Measurements from ENCODE around the gene RASA2. TPM values are rescaled to one million over a fixed set of nuclear protein-coding genes. Genes with fewer than 3 reads are reported as not detected.
A peak's percentile ranks its signal among the peaks of the same experiment; 100 is the strongest.

RASA2 gene
- total and polyA plus RNA-seq, 2 of the 4 experiments (the other 2 are of a cell fraction): 6.1 to 14.0 TPM

GRCh38 chr3:141538568-141539240, 51.9 kb downstream of the RASA2 start:
- TF ChIP-seq, protein P1, sequence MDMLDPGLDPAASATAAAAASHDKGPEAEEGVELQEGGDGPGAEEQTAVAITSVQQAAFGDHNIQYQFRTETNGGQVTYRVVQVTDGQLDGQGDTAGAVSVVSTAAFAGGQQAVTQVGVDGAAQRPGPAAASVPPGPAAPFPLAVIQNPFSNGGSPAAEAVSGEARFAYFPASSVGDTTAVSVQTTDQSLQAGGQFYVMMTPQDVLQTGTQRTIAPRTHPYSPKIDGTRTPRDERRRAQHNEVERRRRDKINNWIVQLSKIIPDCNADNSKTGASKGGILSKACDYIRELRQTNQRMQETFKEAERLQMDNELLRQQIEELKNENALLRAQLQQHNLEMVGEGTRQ (IDR thresholded peaks at IDR 0.05; ENCODE audit: low read depth, low read length): no peak
- TF ChIP-seq, protein P2, sequence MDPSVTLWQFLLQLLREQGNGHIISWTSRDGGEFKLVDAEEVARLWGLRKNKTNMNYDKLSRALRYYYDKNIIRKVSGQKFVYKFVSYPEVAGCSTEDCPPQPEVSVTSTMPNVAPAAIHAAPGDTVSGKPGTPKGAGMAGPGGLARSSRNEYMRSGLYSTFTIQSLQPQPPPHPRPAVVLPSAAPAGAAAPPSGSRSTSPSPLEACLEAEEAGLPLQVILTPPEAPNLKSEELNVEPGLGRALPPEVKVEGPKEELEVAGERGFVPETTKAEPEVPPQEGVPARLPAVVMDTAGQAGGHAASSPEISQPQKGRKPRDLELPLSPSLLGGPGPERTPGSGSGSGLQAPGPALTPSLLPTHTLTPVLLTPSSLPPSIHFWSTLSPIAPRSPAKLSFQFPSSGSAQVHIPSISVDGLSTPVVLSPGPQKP (IDR thresholded peaks at IDR 0.05; ENCODE audit: borderline replicate concordance, low read depth, low read length): no peak
- no peak for TF ChIP-seq CHD1 (IDR thresholded peaks at IDR 0.05; ENCODE audit: low read depth, low read length)
- TF ChIP-seq RAD21 (IDR thresholded peaks at IDR 0.05; ENCODE audit: low read length): no peak
- no peak for TF ChIP-seq FOS (IDR thresholded peaks at IDR 0.05; ENCODE audit: low read depth, low read length)
- no peak for TF ChIP-seq MXI1 (IDR thresholded peaks at IDR 0.05; ENCODE audit: borderline replicate concordance, low read depth, low read length)
- TF ChIP-seq MAZ (IDR thresholded peaks at IDR 0.05; ENCODE audit: borderline replicate concordance, low read depth, low read length): no peak
- TF ChIP-seq RFX5 (IDR thresholded peaks at IDR 0.05; ENCODE audit: low read depth, low read length): no peak
- no peak for TF ChIP-seq CEBPB (IDR thresholded peaks at IDR 0.05; ENCODE audit: low read depth, low read length)
- H3K4ac ChIP-seq (ENCODE audit: low read depth, low read length): no peak overlapping the region
- H3K4me1 ChIP-seq (ENCODE audit: control insufficient read depth, insufficient read depth, low read length): peaks cover 2% of the 10 kb centered on the region; the same call in 1 of the 2 replicates
- H3K56ac ChIP-seq (ENCODE audit: extremely low read depth, insufficient read depth, low read length): no peak overlapping the region
- no peak overlapping the region for H3K18ac ChIP-seq (ENCODE audit: low read depth, low read length)
- H4K91ac ChIP-seq (ENCODE audit: insufficient read depth, low read depth, low read length): no peak overlapping the region
- intact Hi-C loops (cut with micrococcal nuclease): no loop called here
- no peak overlapping the region for H2BK15ac ChIP-seq (ENCODE audit: low read depth, low read length)
- H3K27me3 ChIP-seq (ENCODE audit: control insufficient read depth, insufficient read depth, low read length): no peaks in the 10 kb centered on the region
- H2AK5ac ChIP-seq (ENCODE audit: low read depth, low read length): no peak overlapping the region
- dilution Hi-C loops (cut with HindIII; ENCODE audit: low sequenced_read_pairs, unreplicated experiment): no loop called here
- no peaks in the 10 kb centered on the region; the same call in 1 of the 2 replicates for H3K9me1 ChIP-seq (ENCODE audit: insufficient read depth, low read length)
- H3K14ac ChIP-seq (replicated peaks; ENCODE audit: low read depth, low read length): no peak overlapping the region
- ChIA-PET CTCF (no interaction called here), POLR2A (ENCODE audit: unreplicated experiment) (no interaction called here)
- no peak overlapping the region for H3K4me3 ChIP-seq (ENCODE audit: insufficient read depth, low read depth, low read length)
- no peak overlapping the region for H4K5ac ChIP-seq (ENCODE audit: low read depth, low read length)
- peaks cover 9% of the 10 kb centered on the region for H3K36me3 ChIP-seq (ENCODE audit: control insufficient read depth, insufficient read depth, low read length)
- no peak overlapping the region for H2BK20ac ChIP-seq (ENCODE audit: low read depth, low read length)
- 0 out of 2 replicates have a peak, but pooled peaks have one; percentile 21 for ATAC-seq (ENCODE audit: low read depth)
- H2AK9ac ChIP-seq (replicated peaks; ENCODE audit: low read depth, low read length, poor library complexity): no peak overlapping the region
- BruUV-seq (replicated peaks): no TSS peak
- H4K8ac ChIP-seq (ENCODE audit: low read depth in 2 of 2, low read length in 2 of 2): no peak overlapping the region
- no peaks in the 10 kb centered on the region for H4K20me1 ChIP-seq (ENCODE audit: insufficient read depth, low read length)
- H3K27ac ChIP-seq (ENCODE audit: insufficient read depth, low read length): no peak overlapping the region
- no peak overlapping the region for H3K9ac ChIP-seq (ENCODE audit: low read depth, low read length)
- H2AFZ ChIP-seq (replicated peaks; ENCODE audit: low read length, poor library complexity): no peak overlapping the region
- H3K23ac ChIP-seq (ENCODE audit: low read depth, low read length): no peak overlapping the region
- no peak overlapping the region for H3K4me2 ChIP-seq (ENCODE audit: low read depth, low read length)
- H2BK120ac ChIP-seq (ENCODE audit: low read depth, low read length): no peak overlapping the region
- DNase-seq: no peak
- WGBS, 2 experiments (ENCODE audit: extremely low coverage in 2 of 2, insufficient read length in 1 of 2): no CpG with 5 or more reads among the region's 2 CpGs
- in situ Hi-C loops (cut with MboI; ENCODE audit: low sequenced_read_pairs): no loop called here
- no peaks in the 10 kb centered on the region for H3K9me3 ChIP-seq (ENCODE audit: control insufficient read depth, insufficient read depth, low read length)
- peaks cover 11 to 34% of the 10 kb centered on the region in 2 experiments for H3K79me1 ChIP-seq (ENCODE audit: low read depth in 1 of 2, low read length in 2 of 2)
- H2BK5ac ChIP-seq (ENCODE audit: low read depth, low read length, poor library complexity, severe bottlenecking): peak overlapping the region; percentile 30
